NCI-H2107 treated with DMSO at 0.1 percent for 48 hours (cell line): ENCODE results near the gene CLINT1.
A peak's percentile ranks its signal among the peaks of the same experiment; 100 is the strongest.
"Not testable (repeated sequence)": the region's sequence is repeated elsewhere in the genome, so short reads cannot be mapped to it uniquely, and the experiment has no call there.

ENCODE experiments used
- DNase-seq: peaks from one replicate; lab custom pipeline; 2025; ENCODE audit not compliant: unreplicated experiment; lab: John Stamatoyannopoulos, UW

CLINT1 gene

GRCh38 chr5:157858527-157859226 lies at the start of gene CLINT1:
Gene CLINT1, minus strand, starts transcription at chr5:157859145. Its CDS starts 175 bp downstream, at chr5:157858970.
- DNase-seq = no peak

GRCh38 chr5:157908459-157908858 lies 49.5 kb upstream of the CLINT1 start:
- no peak for DNase-seq

- DNase-seq = no peak
Measured at GRCh38 chr5:157907479-157907878, 48.5 kb upstream of the CLINT1 start.

- no peak for DNase-seq
Measured at GRCh38 chr5:157903117-157903450, 44.1 kb upstream of the CLINT1 start.

GRCh38 chr5:157902449-157903116 lies 43.6 kb upstream of the CLINT1 start:
- no peak for DNase-seq

GRCh38 chr5:157900644-157901043 lies 41.7 kb upstream of the CLINT1 start:
- peak; percentile 65 for DNase-seq

- DNase-seq = no peak
Measured at GRCh38 chr5:157893611-157894010, 34.7 kb upstream of the CLINT1 start.

- DNase-seq = no peak
Measured at GRCh38 chr5:157892974-157893373, 34.0 kb upstream of the CLINT1 start.

- DNase-seq = no peak
Measured at GRCh38 chr5:157890836-157891597, 32.1 kb upstream of the CLINT1 start.

GRCh38 chr5:157888814-157889532 lies 30.0 kb upstream of the CLINT1 start:
- peak; percentile 18 for DNase-seq

- DNase-seq = no peak
Measured at GRCh38 chr5:157886796-157887380, 27.9 kb upstream of the CLINT1 start.

- not testable (repeated sequence) for DNase-seq
Measured at GRCh38 chr5:157885051-157885450, 26.1 kb upstream of the CLINT1 start.

- not testable (repeated sequence) for DNase-seq
Measured at GRCh38 chr5:157881498-157881897, 22.6 kb upstream of the CLINT1 start.

GRCh38 chr5:157877821-157878220 lies 18.9 kb upstream of the CLINT1 start:
- no peak for DNase-seq

GRCh38 chr5:157874861-157875260 lies 15.9 kb upstream of the CLINT1 start:
- DNase-seq = no peak

- DNase-seq = no peak
Measured at GRCh38 chr5:157870837-157871834, 12.2 kb upstream of the CLINT1 start.

- DNase-seq = no peak
Measured at GRCh38 chr5:157867751-157868387, 8.9 kb upstream of the CLINT1 start.

GRCh38 chr5:157866536-157866935 lies 7.6 kb upstream of the CLINT1 start:
- no peak for DNase-seq

GRCh38 chr5:157865781-157866180 lies 6.8 kb upstream of the CLINT1 start:
- no peak for DNase-seq
